OCI-LY7 (cell line): ENCODE data around the gene CDKN1A. TPM values are rescaled to one million over a fixed set of nuclear protein-coding genes. Genes with fewer than 3 reads are reported as not detected.

Experiments
- BruUV-seq: library from RNA; stranded (reverse); fragments of 400-500 nt; replicated peaks from 2 replicates; lab custom pipeline; 2021; lab: Mats Ljungman, UMichigan
- CTCF ChIA-PET: fragments of 300-600 bp; sonication (Branson Sonifier 250); formaldehyde crosslinking; loops from one replicate; lab custom pipeline; 2022; ENCODE audit warnings: antibody characterized with exemption; ENCODE audit not compliant: unreplicated experiment; lab: Charles Lee
- POLR2A ChIA-PET: fragments of 300-600 bp; sonication (Branson Sonifier 250); formaldehyde crosslinking; loops from one replicate; lab custom pipeline; 2022; ENCODE audit warnings: antibody characterized with exemption; lab: Charles Lee
- DNase-seq: peaks from one replicate; pipeline ENCODE4 v3.0.0-alpha.2; 2015; ENCODE audit warnings: low spot score
- H2AFZ ChIP-seq: fragments of 200-600 bp; sonication (generic), shearing (Covaris generic); 2 replicates; pipeline ENCODE4 v1.6.1; 2014; ENCODE audit warnings: mild to moderate bottlenecking, antibody characterized with exemption, low read length, moderate library complexity
- H3K27ac ChIP-seq: fragments of 200-600 bp; sonication (generic); 2 replicates; pipeline ENCODE4 v1.5.1; 2014; ENCODE audit warnings: mixed run types, low read depth, mild to moderate bottlenecking, moderate library complexity, low read length, inconsistent platforms; ENCODE audit not compliant: poor library complexity, severe bottlenecking
- H3K36me3 ChIP-seq: fragments of 200-600 bp; sonication (generic); 2 replicates; pipeline ENCODE4 v1.6.1; 2014; ENCODE audit warnings: mild to moderate bottlenecking, antibody characterized with exemption, low read length, moderate library complexity, mixed read lengths; ENCODE audit not compliant: insufficient read depth
- H3K4me1 ChIP-seq: fragments of 200-600 bp; sonication (generic); 2 replicates; pipeline ENCODE4 v1.5.1; 2014; ENCODE audit warnings: mild to moderate bottlenecking, low read length; ENCODE audit not compliant: insufficient read depth, poor library complexity, severe bottlenecking
- H3K4me2 ChIP-seq: fragments of 200-600 bp; sonication (generic); 2 replicates; pipeline ENCODE4 v1.6.1; 2014; ENCODE audit warnings: mild to moderate bottlenecking, low read length
- H3K4me3 ChIP-seq: fragments of 200-600 bp; sonication (generic); 2 replicates; pipeline ENCODE4 v1.5.1; 2014; ENCODE audit warnings: mild to moderate bottlenecking, low read depth, low read length; ENCODE audit not compliant: poor library complexity, severe bottlenecking
- H3K79me2 ChIP-seq: fragments of 200-600 bp; sonication (generic); 2 replicates; pipeline ENCODE4 v1.6.1; 2016; ENCODE audit warnings: low read depth, mild to moderate bottlenecking, low read length, moderate library complexity, mixed read lengths; ENCODE audit not compliant: insufficient read depth
- H3K9me2 ChIP-seq: fragments of 200-600 bp; sonication (generic); 2 replicates; pipeline ENCODE4 v1.6.1; 2016; ENCODE audit warnings: mild to moderate bottlenecking, low read length, mixed read lengths; ENCODE audit not compliant: insufficient read depth
- H3K9me3 ChIP-seq: fragments of 200-600 bp; sonication (generic); 2 replicates; pipeline ENCODE4 v1.6.1; 2014; ENCODE audit warnings: mild to moderate bottlenecking, mixed run types, low read length, mixed read lengths
- H4K20me1 ChIP-seq: fragments of 200-600 bp; sonication (generic); 2 replicates; pipeline ENCODE4 v1.6.1; 2014; ENCODE audit warnings: mild to moderate bottlenecking, antibody characterized with exemption, low read length, moderate library complexity, mixed read lengths; ENCODE audit not compliant: insufficient read depth
- EZH2phosphoT487 ChIP-seq: fragments of 200-600 bp; sonication (generic); IDR thresholded peaks from 2 replicates; pipeline ENCODE4 v1.6.1; 2018; ENCODE audit warnings: low read depth, borderline replicate concordance, mild to moderate bottlenecking, mixed run types, antibody characterized with exemption, low read length, moderate library complexity, mixed read lengths
- intact Hi-C: fragments of 100-400 bp; cut with micrococcal nuclease; formaldehyde crosslinking; loops from one replicate; pipeline ENCODE4 v1.10.0; 2022; ENCODE audit not compliant: unreplicated experiment
- total RNA-seq, 2 experiments: library from RNA; depleted of rRNA in 1 of 2; stranded (reverse); fragments of >200 nt in 1 of 2; shearing (Covaris generic) in 1 of 2; gene quantifications; 2 replicates each; pipeline ENCODE4 v1.2.3, GENCODE V29; 2014 to 2022
- TF ChIP-seq, protein P1 (sequence below): fragments of 200-600 bp; sonication (generic); conservative IDR thresholded peaks from 2 replicates; pipeline ENCODE4 v1.5.1; 2014; ENCODE audit warnings: mild to moderate bottlenecking, antibody characterized with exemption, low read length, moderate library complexity, mixed read lengths

The CDKN1A gene
- total RNA-seq, 2 experiments from 2014 or later: 0.13 to 1.3 TPM

- Histone ChIP-seq H3K79me2 (no peaks in the 10 kb centered on the region), H3K27ac (no peak overlapping the region), H3K36me3 (no peaks in the 10 kb centered on the region), H3K9me2 (no peaks in the 10 kb centered on the region), H3K4me2 (no peak overlapping the region), H3K9me3 (no peaks in the 10 kb centered on the region), H3K4me1 (peaks cover 19% of the 10 kb centered on the region), H3K4me3 (no peak overlapping the region), H4K20me1 (no peaks in the 10 kb centered on the region), H2AFZ (no peak overlapping the region)
- DNase-seq: no peak
- ChIA-PET POLR2A (interaction anchor here (0.6 kb wide), 1 partner anchor 167 kb away, joined by 3 read pairs; no protein-coding TSS in a partner anchor), CTCF (no interaction called here)
- TF ChIP-seq, protein P1, sequence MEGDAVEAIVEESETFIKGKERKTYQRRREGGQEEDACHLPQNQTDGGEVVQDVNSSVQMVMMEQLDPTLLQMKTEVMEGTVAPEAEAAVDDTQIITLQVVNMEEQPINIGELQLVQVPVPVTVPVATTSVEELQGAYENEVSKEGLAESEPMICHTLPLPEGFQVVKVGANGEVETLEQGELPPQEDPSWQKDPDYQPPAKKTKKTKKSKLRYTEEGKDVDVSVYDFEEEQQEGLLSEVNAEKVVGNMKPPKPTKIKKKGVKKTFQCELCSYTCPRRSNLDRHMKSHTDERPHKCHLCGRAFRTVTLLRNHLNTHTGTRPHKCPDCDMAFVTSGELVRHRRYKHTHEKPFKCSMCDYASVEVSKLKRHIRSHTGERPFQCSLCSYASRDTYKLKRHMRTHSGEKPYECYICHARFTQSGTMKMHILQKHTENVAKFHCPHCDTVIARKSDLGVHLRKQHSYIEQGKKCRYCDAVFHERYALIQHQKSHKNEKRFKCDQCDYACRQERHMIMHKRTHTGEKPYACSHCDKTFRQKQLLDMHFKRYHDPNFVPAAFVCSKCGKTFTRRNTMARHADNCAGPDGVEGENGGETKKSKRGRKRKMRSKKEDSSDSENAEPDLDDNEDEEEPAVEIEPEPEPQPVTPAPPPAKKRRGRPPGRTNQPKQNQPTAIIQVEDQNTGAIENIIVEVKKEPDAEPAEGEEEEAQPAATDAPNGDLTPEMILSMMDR: no peak
- no peak for TF ChIP-seq EZH2phosphoT487
- intact Hi-C loops: no loop called here
- BruUV-seq: no TSS peak
These were observed 37.0 kb downstream of the CDKN1A start for GRCh38 chr6:36715469-36715868.

GRCh38 chr6:36716476-36717093 is 38.1 kb downstream of the CDKN1A start:
- intact Hi-C loops: no loop called here
- TF ChIP-seq EZH2phosphoT487: no peak
- TF ChIP-seq, protein P1: no peak
- BruUV-seq: no TSS peak

GRCh38 chr6:36717231-36717825 is 38.8 kb downstream of the CDKN1A start:
- no peak overlapping the region for H3K4me2 ChIP-seq
- H3K27ac ChIP-seq: no peak overlapping the region
- no peaks in the 10 kb centered on the region for H3K79me2 ChIP-seq
- no peaks in the 10 kb centered on the region for H3K36me3 ChIP-seq
- no peaks in the 10 kb centered on the region for H3K9me3 ChIP-seq
- no peaks in the 10 kb centered on the region for H3K9me2 ChIP-seq
- H3K4me3 ChIP-seq: no peak overlapping the region
- ChIA-PET POLR2A (interaction anchor here (0.6 to 0.9 kb wide), 2 partner anchors 53 to 134 kb away, joined by 3 to 8 read pairs; no protein-coding TSS in a partner anchor), CTCF (no interaction called here)
- no peak for DNase-seq
- intact Hi-C loops: no loop called here
- H2AFZ ChIP-seq: no peak overlapping the region
- peaks cover 25% of the 10 kb centered on the region for H3K4me1 ChIP-seq
- TF ChIP-seq EZH2phosphoT487: no peak
- TF ChIP-seq, protein P1: no peak
- H4K20me1 ChIP-seq: no peaks in the 10 kb centered on the region
- BruUV-seq: no TSS peak

More at GRCh38 chr6:36716476-36717093, 38.1 kb downstream of the CDKN1A start:
- Histone ChIP-seq H3K9me2 (no peaks in the 10 kb centered on the region), H3K9me3 (no peaks in the 10 kb centered on the region), H2AFZ (no peak overlapping the region), H3K4me1 (peaks cover 25% of the 10 kb centered on the region), H4K20me1 (no peaks in the 10 kb centered on the region), H3K27ac (no peak overlapping the region), H3K4me3 (no peak overlapping the region), H3K79me2 (no peaks in the 10 kb centered on the region), H3K36me3 (no peaks in the 10 kb centered on the region), H3K4me2 (no peak overlapping the region)
- no peak for DNase-seq
- CTCF ChIA-PET: no interaction called here
- POLR2A ChIA-PET: interaction anchor here (0.6 kb wide), 1 partner anchor 134 kb away, joined by 8 read pairs; no protein-coding TSS in a partner anchor
